HG02623 (cell line): Measurements from ENCODE around the gene MOXD1.

Experiments used
- ATAC-seq: cut with Tn5 transposase; IDR thresholded peaks from one replicate; pipeline ENCODE4 v1.9.1; 2021; ENCODE audit warnings: moderate library complexity; ENCODE audit not compliant: unreplicated experiment

Gene MOXD1

GRCh38 chr6:132400883-132401617 lies at the start of gene MOXD1:
Gene MOXD1 (minus strand): TSS chr6:132401475. CDS start chr6:132401426, 49 bp downstream.
- ATAC-seq: peak; percentile 63

GRCh38 chr6:132446855-132447241 lies 45.6 kb upstream of the MOXD1 start:
- no peak for ATAC-seq

DNA sequence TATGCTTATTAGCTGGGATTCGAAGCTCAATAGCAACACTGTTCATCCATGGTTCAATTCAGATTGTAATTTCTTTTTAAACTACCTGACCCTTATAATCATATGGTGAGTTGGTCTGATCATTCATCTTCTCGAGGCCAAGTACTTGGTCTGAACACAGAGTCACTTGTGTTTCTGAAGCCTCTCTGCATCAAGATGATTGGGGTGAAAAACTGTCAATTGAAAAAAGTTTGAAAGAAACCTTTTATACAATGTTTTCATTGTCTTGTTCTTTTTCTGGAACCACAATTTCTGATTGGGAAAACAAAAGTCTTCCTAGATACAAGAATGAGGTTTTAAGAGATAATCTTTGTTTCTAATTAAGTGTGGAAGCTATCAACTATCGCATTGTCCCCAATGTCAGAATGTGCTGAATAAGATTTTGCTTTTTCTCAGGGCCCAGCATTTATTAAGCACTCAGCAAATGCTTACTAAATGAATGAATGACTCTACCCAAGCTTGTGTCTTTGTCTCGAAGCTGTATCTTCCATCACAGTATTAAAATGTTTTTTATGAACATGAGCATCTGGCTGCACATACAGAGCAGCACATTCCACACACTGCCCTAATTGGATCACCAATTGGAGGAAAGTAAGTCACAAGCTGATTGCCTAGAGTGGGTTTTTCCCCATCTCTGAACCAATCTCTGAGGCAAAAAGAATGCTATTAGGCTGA lies 45.0 kb upstream of the MOXD1 start:
- no peak for ATAC-seq

DNA sequence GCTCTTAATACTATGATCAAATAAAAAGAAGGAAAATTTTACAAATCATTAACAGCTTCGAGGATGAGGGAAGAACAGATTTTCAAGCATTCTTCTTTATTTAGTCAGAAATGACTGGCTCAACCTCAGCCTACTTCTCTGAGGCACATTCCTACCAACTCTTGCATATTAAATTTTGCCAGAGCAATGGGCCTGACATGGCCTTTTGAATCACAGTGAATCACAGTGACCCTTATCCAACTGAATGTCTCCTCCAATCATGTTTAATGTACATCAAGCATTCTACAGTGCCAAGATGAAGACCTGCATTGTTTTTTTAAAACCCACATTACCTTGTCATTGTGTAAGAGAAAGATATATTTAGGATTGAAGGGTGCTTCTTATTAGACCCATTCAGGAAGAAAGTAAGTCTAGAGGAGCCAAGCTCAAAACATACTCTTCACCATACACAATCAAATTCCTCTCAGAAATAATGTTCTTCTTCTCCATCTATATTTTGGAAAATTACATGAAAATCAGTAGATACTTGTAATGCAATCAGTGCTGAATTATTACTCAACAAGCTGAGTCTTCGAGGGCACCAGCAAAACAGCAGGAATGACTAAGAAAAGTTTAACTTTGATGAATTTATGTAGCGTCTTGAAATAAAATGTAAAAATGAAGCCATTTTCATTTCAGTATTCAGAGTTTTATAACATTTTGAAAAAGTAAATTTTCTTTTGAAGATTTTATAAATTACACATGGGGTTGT lies 44.1 kb upstream of the MOXD1 start:
- ATAC-seq: no peak

GRCh38 chr6:132443206-132443605 lies 41.9 kb upstream of the MOXD1 start:
- ATAC-seq: no peak

DNA sequence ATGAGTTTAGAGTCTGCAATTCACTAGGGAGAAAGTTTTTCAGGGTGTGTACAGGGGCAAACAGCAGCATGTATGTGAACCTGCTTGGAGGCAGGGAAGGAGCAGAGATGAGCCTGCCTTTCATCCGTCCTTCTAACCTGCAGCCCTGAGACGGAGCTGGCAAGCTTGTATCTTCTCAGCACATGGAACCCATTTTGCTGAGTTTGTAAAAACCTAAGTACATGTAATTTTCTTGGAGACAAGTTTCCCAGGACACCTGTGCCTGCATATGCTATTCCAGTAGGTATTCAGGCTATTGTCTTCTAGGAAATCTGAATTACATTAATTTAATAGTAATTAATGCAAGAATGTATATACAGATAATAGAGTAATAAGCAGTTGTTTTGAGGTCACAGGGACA lies 28.8 kb upstream of the MOXD1 start:
- no peak for ATAC-seq

DNA sequence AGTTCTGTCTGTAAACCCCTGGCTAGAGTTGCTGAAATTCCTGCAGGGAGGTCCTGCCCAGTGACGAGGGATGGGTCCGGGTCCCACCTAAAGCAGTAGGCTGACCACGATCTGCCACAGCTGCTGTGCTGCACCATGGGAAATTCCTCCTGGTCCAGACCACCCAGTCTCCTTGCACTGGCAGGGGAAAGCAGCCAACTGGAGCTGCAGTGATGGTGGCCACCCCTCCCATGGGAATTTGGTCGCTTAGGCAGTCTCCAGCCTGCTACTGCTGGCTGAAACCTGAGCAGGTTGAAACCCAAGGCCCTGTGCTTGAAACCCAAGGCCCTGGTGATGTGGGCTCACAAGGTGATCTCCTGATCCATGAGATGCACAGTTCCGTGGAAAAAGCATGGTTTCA lies 23.9 kb upstream of the MOXD1 start:
- no peak for ATAC-seq

- ATAC-seq: no peak
Observed at GRCh38 chr6:132423839-132424238, 22.6 kb upstream of the MOXD1 start.

DNA sequence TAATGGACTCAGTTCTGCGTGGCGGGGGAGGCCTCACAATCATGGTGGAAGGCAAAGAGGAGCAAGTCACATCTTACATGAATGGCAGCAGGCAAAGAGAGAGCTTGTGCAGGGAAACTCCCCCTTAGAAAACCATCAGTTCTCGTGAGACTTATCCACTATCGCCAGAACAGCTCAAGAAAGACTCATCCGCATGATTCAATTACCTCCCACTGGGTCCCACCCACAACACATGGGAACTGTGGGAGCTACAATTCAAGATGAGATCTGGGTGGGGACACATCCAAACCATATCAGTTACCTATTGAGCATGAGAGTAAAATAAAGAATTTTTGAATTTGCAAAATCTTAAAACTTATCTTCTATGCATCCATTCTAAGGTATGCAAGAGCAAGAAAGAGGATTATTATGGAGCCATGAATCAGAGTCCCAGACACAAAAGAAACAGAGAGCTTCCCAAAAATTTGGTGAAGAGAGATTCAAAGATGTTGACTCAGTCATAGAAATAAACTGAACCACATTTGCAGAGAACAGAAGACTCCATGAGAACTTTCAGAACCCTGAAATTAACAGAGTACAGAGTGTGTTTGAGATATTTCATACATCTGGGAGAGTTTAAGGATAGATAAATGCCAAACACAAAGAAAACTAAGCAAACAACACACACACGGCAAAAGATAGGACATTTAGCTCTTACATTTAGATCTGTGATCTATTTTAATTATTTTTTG lies 17.1 kb upstream of the MOXD1 start:
- no peak for ATAC-seq

GRCh38 chr6:132414761-132415160 lies 13.5 kb upstream of the MOXD1 start:
- no peak for ATAC-seq

- ATAC-seq: no peak
Observed at GRCh38 chr6:132414322-132414721, 13.0 kb upstream of the MOXD1 start.

- no peak for ATAC-seq
Observed at GRCh38 chr6:132413499-132413802, 12.2 kb upstream of the MOXD1 start.

GRCh38 chr6:132412656-132413498 lies 11.6 kb upstream of the MOXD1 start:
- ATAC-seq: no peak

DNA sequence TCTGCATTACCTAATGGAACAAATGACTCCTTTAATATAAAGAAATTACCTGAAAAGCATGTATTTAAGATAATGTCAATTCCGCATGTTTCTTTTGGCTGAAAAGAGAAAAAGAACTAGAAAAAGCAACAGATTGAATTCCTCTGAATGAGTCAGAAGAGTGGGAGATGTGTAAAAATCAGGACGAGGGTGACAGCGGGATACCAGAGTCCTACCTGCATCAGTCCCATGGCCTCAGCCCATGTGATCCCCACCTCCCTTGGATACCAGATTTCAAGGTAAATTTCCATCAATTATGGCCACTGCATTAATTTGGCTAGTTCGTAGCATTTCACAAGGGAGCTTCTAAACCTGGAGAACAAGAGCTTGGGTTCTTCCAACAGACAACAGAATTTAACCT lies 10.0 kb upstream of the MOXD1 start:
- ATAC-seq: no peak

- ATAC-seq: no peak
Observed at GRCh38 chr6:132410830-132411229, 9.6 kb upstream of the MOXD1 start.

DNA sequence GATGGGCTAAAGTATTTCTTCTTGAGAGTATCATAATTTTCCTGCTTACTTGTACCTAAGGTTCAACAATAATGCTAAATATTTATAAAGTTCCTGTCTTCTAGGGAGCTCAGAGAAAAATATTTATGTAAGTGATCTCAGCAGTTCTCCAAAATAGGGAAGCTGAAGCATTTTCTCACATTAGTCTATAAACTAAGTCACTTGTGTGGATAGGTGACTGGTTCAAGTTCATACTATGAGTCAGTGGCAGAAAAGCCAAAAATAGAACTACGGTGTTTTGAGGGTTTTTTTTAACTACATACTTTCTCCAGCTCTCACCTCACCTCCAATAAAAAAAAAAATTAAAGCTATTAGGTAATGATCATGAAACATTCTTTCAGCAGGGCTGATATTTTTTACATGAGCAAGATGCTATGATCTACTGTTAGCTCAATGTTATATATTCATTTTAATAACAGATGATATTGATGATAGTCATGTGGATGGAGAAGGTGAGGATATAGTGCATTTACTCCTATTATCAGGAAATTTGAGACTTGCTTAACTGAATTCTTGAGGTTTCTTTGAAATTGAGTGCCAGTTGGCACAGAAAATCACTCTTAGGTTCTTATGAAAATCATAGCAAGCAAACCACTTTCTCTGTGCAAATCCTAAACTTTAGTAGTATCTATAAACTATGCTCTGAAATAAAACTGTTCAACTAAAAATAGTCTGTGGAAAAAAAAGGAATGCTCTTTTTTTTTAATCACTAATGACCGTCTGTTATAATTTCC lies 4.1 kb upstream of the MOXD1 start:
- ATAC-seq: peak; percentile 44

GRCh38 chr6:132404736-132405135 lies 3.5 kb upstream of the MOXD1 start:
- no peak for ATAC-seq

DNA sequence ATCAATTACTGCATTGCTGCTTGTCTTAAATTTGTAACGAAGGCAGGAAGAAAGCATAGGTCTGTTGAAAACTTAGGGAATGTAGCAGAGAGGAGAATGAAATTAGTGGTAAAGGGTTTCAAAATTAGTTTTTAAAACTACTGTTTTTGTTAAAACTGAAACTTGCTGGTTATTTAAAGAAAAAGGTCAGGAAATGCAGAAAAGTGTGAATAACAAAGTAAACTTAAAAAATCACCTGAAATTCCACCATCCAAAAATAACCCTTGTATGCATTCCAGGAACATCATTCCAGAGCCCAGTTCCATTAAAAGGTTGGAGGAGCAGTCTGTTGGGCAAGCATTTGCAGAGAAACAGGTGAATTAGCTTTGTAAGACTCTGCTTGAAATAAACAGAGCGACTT lies 3.1 kb upstream of the MOXD1 start:
- no peak for ATAC-seq

- no peak for ATAC-seq
Observed at GRCh38 chr6:132401618-132402285, 477 bp upstream of the MOXD1 start.
